Measurements from ENCODE around the gene KRTAP1-1.

DNA sequence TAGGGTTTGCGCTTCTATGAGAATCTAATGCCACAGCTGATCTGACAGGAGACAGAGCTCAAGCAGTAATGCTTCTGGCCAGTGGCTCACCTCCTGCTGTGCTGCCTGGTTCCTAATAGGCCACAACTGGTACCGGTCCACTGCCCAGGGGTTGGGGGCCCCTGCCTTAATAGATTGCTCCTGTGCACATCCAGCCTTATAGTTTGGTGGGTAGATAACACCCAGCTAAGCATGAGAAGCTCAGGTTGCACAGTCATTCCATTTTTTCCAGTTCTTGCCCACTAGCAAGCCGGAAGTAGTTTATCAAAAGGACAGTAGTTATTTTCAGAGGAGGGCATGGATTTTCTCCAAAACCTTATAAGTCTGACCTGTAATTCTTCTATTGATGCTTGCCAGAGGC lies 21.8 kb downstream of the KRTAP1-1 start:
- TF ChIP-seq, protein P1, sequence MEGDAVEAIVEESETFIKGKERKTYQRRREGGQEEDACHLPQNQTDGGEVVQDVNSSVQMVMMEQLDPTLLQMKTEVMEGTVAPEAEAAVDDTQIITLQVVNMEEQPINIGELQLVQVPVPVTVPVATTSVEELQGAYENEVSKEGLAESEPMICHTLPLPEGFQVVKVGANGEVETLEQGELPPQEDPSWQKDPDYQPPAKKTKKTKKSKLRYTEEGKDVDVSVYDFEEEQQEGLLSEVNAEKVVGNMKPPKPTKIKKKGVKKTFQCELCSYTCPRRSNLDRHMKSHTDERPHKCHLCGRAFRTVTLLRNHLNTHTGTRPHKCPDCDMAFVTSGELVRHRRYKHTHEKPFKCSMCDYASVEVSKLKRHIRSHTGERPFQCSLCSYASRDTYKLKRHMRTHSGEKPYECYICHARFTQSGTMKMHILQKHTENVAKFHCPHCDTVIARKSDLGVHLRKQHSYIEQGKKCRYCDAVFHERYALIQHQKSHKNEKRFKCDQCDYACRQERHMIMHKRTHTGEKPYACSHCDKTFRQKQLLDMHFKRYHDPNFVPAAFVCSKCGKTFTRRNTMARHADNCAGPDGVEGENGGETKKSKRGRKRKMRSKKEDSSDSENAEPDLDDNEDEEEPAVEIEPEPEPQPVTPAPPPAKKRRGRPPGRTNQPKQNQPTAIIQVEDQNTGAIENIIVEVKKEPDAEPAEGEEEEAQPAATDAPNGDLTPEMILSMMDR (IDR thresholded peaks at IDR 0.05 in 2 of 3, conservative IDR thresholded peaks at IDR 0.05 in 1 of 3; ENCODE audit: borderline replicate concordance in 1 of 3, insufficient read depth in 1 of 3, low read depth in 2 of 3, low read length in 2 of 3), result no peak
- TF ChIP-seq FOSL1 (IDR thresholded peaks at IDR 0.05; ENCODE audit: low read depth), result no peak
- TF ChIP-seq POLR2AphosphoS5 (IDR thresholded peaks at IDR 0.05; ENCODE audit: low read depth, low read length), result no peak
- TF ChIP-seq RAD21 (IDR thresholded peaks at IDR 0.05; ENCODE audit: low read depth), result no peak
- no peak for TF ChIP-seq SP1 (IDR thresholded peaks at IDR 0.05; ENCODE audit: low read depth)
- no peak for TF ChIP-seq TCF7L2 (IDR thresholded peaks at IDR 0.05; ENCODE audit: borderline replicate concordance, extremely low read depth, insufficient read depth, insufficient read length)
- no peak for TF ChIP-seq EZH2 (IDR thresholded peaks at IDR 0.05)
- TF ChIP-seq ZNF274 (IDR thresholded peaks at IDR 0.05; ENCODE audit: low read depth, low read length), result no peak
- TF ChIP-seq YY1 (IDR thresholded peaks at IDR 0.05; ENCODE audit: extremely low read depth, insufficient replicate concordance, low read depth, low read length), result no peak
- no peak for TF ChIP-seq POLR2A (IDR thresholded peaks at IDR 0.05; ENCODE audit: borderline replicate concordance, extremely low read depth, insufficient read depth, insufficient read length)
- no peak for TF ChIP-seq JUND (IDR thresholded peaks at IDR 0.05)
- TF ChIP-seq, protein P2, sequence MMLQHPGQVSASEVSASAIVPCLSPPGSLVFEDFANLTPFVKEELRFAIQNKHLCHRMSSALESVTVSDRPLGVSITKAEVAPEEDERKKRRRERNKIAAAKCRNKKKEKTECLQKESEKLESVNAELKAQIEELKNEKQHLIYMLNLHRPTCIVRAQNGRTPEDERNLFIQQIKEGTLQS (IDR thresholded peaks at IDR 0.05), result no peak
- TF ChIP-seq, protein P3, sequence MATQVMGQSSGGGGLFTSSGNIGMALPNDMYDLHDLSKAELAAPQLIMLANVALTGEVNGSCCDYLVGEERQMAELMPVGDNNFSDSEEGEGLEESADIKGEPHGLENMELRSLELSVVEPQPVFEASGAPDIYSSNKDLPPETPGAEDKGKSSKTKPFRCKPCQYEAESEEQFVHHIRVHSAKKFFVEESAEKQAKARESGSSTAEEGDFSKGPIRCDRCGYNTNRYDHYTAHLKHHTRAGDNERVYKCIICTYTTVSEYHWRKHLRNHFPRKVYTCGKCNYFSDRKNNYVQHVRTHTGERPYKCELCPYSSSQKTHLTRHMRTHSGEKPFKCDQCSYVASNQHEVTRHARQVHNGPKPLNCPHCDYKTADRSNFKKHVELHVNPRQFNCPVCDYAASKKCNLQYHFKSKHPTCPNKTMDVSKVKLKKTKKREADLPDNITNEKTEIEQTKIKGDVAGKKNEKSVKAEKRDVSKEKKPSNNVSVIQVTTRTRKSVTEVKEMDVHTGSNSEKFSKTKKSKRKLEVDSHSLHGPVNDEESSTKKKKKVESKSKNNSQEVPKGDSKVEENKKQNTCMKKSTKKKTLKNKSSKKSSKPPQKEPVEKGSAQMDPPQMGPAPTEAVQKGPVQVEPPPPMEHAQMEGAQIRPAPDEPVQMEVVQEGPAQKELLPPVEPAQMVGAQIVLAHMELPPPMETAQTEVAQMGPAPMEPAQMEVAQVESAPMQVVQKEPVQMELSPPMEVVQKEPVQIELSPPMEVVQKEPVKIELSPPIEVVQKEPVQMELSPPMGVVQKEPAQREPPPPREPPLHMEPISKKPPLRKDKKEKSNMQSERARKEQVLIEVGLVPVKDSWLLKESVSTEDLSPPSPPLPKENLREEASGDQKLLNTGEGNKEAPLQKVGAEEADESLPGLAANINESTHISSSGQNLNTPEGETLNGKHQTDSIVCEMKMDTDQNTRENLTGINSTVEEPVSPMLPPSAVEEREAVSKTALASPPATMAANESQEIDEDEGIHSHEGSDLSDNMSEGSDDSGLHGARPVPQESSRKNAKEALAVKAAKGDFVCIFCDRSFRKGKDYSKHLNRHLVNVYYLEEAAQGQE (IDR thresholded peaks at IDR 0.05; ENCODE audit: low read depth), result no peak
- no peak for TF ChIP-seq EZH2phosphoT487 (IDR thresholded peaks at IDR 0.05; ENCODE audit: borderline replicate concordance)

Measured in HCT116 (cell line).